22Rv1 (cell line): ENCODE results near the gene PNPT1.
A peak's percentile ranks its signal among the peaks of the same experiment; 100 is the strongest.
"Not testable (repeated sequence)": the region's sequence is repeated elsewhere in the genome, so short reads cannot be mapped to it uniquely, and the experiment has no call there.

Experiments used
- H3K27ac ChIP-seq: fragments of 450-650 bp; 2 replicates; pipeline ENCODE4 v1.5.1; 2017
- ZFX ChIP-seq: fragments of 450-650 bp; IDR thresholded peaks from 2 replicates; pipeline ENCODE4 v1.6.1; 2017; ENCODE audit warnings: antibody characterized with exemption, borderline replicate concordance
- TF ChIP-seq, protein P1 (sequence below): fragments of 450-650 bp; IDR thresholded peaks from 2 replicates; pipeline ENCODE4 v1.5.1; 2017; ENCODE audit warnings: mild to moderate bottlenecking

PNPT1 gene

DNA sequence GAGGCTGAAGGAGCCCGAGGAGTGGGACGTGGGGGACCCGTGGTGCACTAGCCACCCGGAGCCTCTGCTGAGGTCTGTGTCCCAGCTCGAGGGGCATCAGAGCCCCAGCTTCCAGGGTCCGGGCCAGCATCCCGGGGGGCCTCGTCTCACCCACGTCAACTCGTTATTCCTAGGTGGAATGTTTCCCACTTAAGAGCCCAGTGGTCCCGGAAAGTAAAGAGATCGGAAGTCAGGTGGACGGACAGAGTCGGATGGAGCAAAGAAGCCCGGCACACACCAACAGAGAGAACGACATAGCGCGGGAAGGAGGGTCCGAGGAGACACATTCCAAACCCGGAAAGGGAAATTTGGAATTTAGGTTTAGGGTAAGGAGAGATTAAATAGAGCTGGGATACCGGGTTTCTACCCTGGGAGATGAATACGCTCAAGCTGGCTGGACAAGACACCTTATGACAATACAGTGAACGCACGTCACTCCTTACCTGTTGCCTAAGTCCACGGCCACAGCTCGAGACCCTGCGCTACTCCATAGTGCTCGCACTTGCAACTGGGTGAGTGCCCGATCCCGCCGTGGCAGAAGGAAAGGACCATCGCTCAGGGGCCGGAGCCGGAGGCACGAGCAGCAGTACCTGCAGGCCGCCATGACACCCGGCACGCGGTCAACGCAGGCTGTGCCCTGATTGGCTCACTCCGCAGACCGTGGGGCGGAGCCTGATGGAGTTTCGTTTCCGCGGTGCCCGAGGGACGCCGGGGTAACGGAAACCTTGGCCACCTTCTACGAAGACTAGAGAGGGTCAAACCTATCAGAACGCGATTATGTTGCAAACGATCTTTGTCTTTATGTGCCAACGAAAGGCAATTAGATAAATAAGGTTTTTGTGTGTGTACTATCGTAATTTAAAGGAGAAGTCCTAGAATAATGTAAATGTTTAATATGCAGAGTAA, at the start of gene PNPT1:
TSS of gene PNPT1 (minus strand) at position 664 of the 945 bp plus-strand sequence. CDS start at position 643, 21 bp downstream.
- TF ChIP-seq, protein P1, sequence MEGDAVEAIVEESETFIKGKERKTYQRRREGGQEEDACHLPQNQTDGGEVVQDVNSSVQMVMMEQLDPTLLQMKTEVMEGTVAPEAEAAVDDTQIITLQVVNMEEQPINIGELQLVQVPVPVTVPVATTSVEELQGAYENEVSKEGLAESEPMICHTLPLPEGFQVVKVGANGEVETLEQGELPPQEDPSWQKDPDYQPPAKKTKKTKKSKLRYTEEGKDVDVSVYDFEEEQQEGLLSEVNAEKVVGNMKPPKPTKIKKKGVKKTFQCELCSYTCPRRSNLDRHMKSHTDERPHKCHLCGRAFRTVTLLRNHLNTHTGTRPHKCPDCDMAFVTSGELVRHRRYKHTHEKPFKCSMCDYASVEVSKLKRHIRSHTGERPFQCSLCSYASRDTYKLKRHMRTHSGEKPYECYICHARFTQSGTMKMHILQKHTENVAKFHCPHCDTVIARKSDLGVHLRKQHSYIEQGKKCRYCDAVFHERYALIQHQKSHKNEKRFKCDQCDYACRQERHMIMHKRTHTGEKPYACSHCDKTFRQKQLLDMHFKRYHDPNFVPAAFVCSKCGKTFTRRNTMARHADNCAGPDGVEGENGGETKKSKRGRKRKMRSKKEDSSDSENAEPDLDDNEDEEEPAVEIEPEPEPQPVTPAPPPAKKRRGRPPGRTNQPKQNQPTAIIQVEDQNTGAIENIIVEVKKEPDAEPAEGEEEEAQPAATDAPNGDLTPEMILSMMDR = no peak
- no peak for TF ChIP-seq ZFX
- H3K27ac ChIP-seq = peak within 1 kb of the TSS; percentile 59

GRCh38 chr2:55742996-55743395, 49.4 kb upstream of the PNPT1 start:
- H3K27ac ChIP-seq = no peak overlapping the region
- TF ChIP-seq, protein P1 = no peak
- no peak for TF ChIP-seq ZFX

DNA sequence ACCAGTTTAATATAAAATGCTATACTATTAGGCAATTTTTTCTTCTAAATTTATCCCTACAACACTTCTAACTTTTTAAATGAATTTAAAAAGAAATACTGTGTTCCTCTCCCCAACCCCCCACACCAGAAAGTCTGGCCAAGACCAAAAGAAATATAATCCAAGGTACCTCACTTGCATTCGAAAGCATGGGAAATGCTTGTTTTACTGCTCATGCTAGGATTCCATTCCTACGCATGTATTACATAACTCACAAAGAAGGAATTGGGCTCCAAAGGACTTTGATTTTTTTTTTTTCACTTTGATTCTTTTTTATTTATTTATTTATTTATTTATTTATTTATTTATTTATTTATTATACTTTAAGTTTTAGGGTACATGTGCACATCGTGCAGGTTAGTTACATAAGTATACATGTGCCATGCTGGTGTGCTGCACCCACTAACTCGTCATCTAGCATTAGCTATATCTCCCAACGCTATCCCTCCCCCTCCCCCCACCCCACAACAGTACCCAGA, 42.4 kb upstream of the PNPT1 start:
- H3K27ac ChIP-seq = not testable (repeated sequence)

- TF ChIP-seq ZFX = no peak
- TF ChIP-seq, protein P1 = no peak
- H3K27ac ChIP-seq = no peak overlapping the region
These were observed 41.1 kb upstream of the PNPT1 start for GRCh38 chr2:55734726-55735125.

GRCh38 chr2:55733335-55733734, 39.7 kb upstream of the PNPT1 start:
- no peak overlapping the region for H3K27ac ChIP-seq
- no peak for TF ChIP-seq ZFX
- TF ChIP-seq, protein P1 = no peak

DNA sequence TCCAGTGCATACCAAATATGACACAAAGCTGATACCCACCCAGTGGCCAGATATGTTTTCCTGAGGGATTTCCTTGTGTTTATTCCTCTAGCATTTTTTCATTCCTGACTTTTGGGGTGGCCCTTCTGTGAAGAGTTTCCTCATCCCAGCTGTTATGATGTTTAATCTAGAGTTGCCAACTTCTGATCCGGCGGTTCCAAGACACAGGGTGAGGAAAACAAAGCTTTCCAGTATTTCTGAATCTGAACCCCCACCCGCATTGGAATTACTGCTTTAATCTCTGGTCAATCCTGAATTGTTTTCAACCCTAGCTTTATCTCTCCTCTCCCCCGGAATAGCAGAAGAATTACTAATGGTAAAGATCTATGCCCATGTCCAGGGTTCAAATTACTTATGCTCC, 39.2 kb upstream of the PNPT1 start:
- no peak for TF ChIP-seq ZFX
- TF ChIP-seq, protein P1 = no peak
- H3K27ac ChIP-seq = no peak overlapping the region

- H3K27ac ChIP-seq = no peak overlapping the region
- TF ChIP-seq, protein P1 = no peak
- TF ChIP-seq ZFX = no peak
These were observed 35.6 kb upstream of the PNPT1 start for GRCh38 chr2:55729136-55729685.
